ENCODE measurements around the gene SHMT1. TPM values are rescaled to one million over a fixed set of nuclear protein-coding genes. Genes with fewer than 3 reads are reported as not detected.

SHMT1 gene
- total and polyA plus RNA-seq, 12 donors: 6.8 to 43.8 (median 17.0) TPM

GRCh38 chr17:18370761-18371160 is 7.4 kb upstream of the SHMT1 start:
- no peak overlapping the region for H3K27ac ChIP-seq
- peaks cover 11% of the 10 kb centered on the region for H3K27me3 ChIP-seq
- no peaks in the 10 kb centered on the region for H3K4me1 ChIP-seq (replicated peaks in 1 of 2)
- TF ChIP-seq CTCF (IDR thresholded peaks at IDR 0.05) (no peak), POLR2A (IDR thresholded peaks at IDR 0.05) (no peak)
- 69 to 77% (median 72%) methylated on average over 5 of the region's 5 CpGs for WGBS, 4 donors
- H3K4me3 ChIP-seq: no peak overlapping the region
- no peaks in the 10 kb centered on the region for H3K9me3 ChIP-seq (replicated peaks in 1 of 3)
- no peak for DNase-seq
- no peaks in the 10 kb centered on the region for H3K36me3 ChIP-seq (replicated peaks in 1 of 2)
- intact Hi-C loops (cut with DNase I): no loop called here

- TF ChIP-seq POLR2A (IDR thresholded peaks at IDR 0.05) (no peak), CTCF (IDR thresholded peaks at IDR 0.05) (no peak)
- Histone ChIP-seq H3K27ac (no peak overlapping the region), H3K4me3 (no peak overlapping the region), H3K27me3 (peaks cover 11% of the 10 kb centered on the region), H3K36me3 (replicated peaks in 1 of 2) (no peaks in the 10 kb centered on the region), H3K9me3 (replicated peaks in 1 of 3) (no peaks in the 10 kb centered on the region), H3K4me1 (replicated peaks in 1 of 2) (no peaks in the 10 kb centered on the region)
- WGBS, 4 donors: 75 to 87% (median 79%) methylated on average over 8 of the region's 8 CpGs
- DNase-seq: no peak
- intact Hi-C loops (cut with DNase I): no loop called here
Observed at GRCh38 chr17:18368946-18369345, 5.6 kb upstream of the SHMT1 start.

- peaks cover 5 to 9% of the 10 kb centered on the region in 2 donors for H3K4me1 ChIP-seq (replicated peaks in 1 of 2)
- no peaks in the 10 kb centered on the region for H3K9me3 ChIP-seq (replicated peaks in 1 of 3)
- 78 to 87% (median 83%) methylated on average over 6 of the region's 6 CpGs for WGBS, 4 donors
- TF ChIP-seq POLR2A (IDR thresholded peaks at IDR 0.05) (no peak), CTCF (IDR thresholded peaks at IDR 0.05) (no peak)
- H3K27ac ChIP-seq: no peak overlapping the region
- intact Hi-C loops (cut with DNase I): no loop called here
- no peaks in the 10 kb centered on the region for H3K36me3 ChIP-seq (replicated peaks in 1 of 2)
- peaks cover 6% of the 10 kb centered on the region for H3K27me3 ChIP-seq
- DNase-seq: no peak
- H3K4me3 ChIP-seq: no peak overlapping the region
Observed at GRCh38 chr17:18364166-18364565, 816 bp upstream of the SHMT1 start.

- Histone ChIP-seq H3K4me3 (peak overlapping the region; percentile 22 to 79 (median 68)), H3K27ac (peak overlapping the region in 4 of 5 donors; percentile 4 to 66 (median 31)), H3K36me3 (replicated peaks in 1 of 2) (no peaks in the 10 kb centered on the region), H3K9me3 (replicated peaks in 1 of 3) (no peaks in the 10 kb centered on the region), H3K27me3 (no peaks in the 10 kb centered on the region), H3K4me1 (replicated peaks in 1 of 2) (peaks cover 5 to 9% of the 10 kb centered on the region in 2 donors)
- intact Hi-C loops (cut with DNase I): no loop called here
- TF ChIP-seq POLR2A (IDR thresholded peaks at IDR 0.05): no peak
- no peak for TF ChIP-seq CTCF (IDR thresholded peaks at IDR 0.05)
- DNase-seq: peak; percentile 58 to 89 (median 66)
- 0 to 17% (median 9%) methylated on average over 1 to 14 of the region's 14 CpGs for WGBS, 4 donors
Observed at GRCh38 chr17:18362698-18363100, 651 bp downstream of the SHMT1 start.

Measured in adrenal gland (tissue), 12 donors.